Measurements from ENCODE around the gene ODC1. TPM values are rescaled to one million over a fixed set of nuclear protein-coding genes. Genes with fewer than 3 reads are reported as not detected.

The ODC1 gene
- total RNA-seq, 4 donors from 2014 or later = 36.2 to 75.2 (median 43.2) TPM

DNA sequence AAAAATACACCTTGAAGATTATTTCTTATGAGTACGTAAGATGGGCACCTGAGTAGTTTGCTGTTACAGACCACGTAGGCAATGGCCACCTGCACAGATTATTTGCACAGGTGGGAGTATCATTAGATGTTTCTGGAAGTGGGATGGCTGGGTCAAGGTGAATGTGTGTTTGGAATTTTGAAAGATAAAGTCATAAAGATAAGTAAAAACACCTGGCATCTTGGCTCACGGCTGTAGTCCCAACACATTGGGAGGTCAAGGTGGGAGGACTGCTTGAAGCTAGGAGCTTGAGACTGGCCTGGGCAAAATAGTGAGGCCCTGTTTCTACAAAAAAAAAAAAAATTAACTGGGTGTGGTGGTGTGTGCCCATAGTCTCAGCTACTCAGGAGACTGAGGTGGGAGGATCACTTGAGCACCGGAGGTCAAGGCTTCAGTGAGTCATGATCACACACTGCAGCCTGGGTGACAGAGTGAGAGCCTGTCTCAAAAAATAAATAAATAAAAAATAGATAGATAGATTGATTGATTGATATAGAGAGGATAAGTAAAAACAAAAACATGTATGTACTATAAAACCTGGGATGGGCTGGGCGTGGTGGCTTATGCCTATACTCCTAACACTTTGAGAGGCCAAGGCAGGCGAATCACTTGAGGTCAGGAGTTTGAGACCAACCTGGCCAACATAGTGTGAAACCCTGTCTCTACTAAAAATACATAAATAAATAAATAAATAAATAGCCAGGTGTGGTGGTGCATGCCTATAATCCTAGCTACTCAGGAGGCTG lies 30.4 kb downstream of the ODC1 start:
- Histone ChIP-seq H3K4me1 (peaks cover 20 to 41% (median 27%) of the 10 kb centered on the region in 4 donors), H3K9me3 (no peaks in the 10 kb centered on the region), H3K27me3 (no peaks in the 10 kb centered on the region), H3K27ac (peak overlapping the region; percentile 4 to 56 (median 18)), H3K4me3 (no peak overlapping the region), H3K36me3 (peaks cover 0 to under 1% (median 0%) of the 10 kb centered on the region in 4 donors)
- intact Hi-C loops (cut with DNase I; ENCODE audit: low total_unique reads) (no loop called here), in situ Hi-C loops (cut with MboI; ENCODE audit: low pct_ligation_motif_present in 1 of 4, low pct_unique_long_range_greater_than_20kb in 1 of 4, low sequenced_read_pairs in 3 of 4) (loop anchor here in 3 of 4 donors (10.0 to 25.0 kb wide), 3 partner anchors 130 to 280 kb away; no protein-coding TSS in a partner anchor)
- WGBS, 2 donors (ENCODE audit: low coverage in 1 of 2) = 44 to 59% methylated on average over 6 of the region's 6 CpGs
- no peak for DNase-seq
- TF ChIP-seq, protein P1, sequence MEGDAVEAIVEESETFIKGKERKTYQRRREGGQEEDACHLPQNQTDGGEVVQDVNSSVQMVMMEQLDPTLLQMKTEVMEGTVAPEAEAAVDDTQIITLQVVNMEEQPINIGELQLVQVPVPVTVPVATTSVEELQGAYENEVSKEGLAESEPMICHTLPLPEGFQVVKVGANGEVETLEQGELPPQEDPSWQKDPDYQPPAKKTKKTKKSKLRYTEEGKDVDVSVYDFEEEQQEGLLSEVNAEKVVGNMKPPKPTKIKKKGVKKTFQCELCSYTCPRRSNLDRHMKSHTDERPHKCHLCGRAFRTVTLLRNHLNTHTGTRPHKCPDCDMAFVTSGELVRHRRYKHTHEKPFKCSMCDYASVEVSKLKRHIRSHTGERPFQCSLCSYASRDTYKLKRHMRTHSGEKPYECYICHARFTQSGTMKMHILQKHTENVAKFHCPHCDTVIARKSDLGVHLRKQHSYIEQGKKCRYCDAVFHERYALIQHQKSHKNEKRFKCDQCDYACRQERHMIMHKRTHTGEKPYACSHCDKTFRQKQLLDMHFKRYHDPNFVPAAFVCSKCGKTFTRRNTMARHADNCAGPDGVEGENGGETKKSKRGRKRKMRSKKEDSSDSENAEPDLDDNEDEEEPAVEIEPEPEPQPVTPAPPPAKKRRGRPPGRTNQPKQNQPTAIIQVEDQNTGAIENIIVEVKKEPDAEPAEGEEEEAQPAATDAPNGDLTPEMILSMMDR (IDR thresholded peaks at IDR 0.05) = no peak
- TF ChIP-seq POLR2A (IDR thresholded peaks at IDR 0.05) = no peak
- no peak for TF ChIP-seq EP300 (IDR thresholded peaks at IDR 0.05; ENCODE audit: low read depth)
- no peak for TF ChIP-seq POLR2AphosphoS5 (IDR thresholded peaks at IDR 0.05)

DNA sequence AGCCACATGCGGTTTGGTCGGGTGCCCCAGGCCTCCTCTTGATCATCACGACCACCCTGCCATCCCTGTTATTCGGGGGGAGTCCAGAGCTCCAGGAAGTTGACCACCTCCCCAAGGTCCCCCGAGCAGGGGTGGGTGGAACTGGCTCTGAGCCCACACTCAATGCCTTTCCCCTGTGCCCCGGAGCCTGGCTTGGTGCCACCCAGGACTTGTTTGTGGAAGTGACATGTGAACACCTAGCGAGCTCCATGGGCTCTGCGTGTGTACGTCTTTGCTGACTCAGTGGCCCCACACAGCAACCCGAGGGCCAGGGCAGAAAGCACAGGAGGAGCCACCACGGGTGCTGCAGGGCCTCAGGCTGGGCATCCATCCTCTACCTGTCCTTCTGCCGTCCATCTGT lies 32.5 kb downstream of the ODC1 start:
- intact Hi-C loops (cut with DNase I; ENCODE audit: low total_unique reads) (no loop called here), in situ Hi-C loops (cut with MboI; ENCODE audit: low pct_ligation_motif_present in 1 of 4, low pct_unique_long_range_greater_than_20kb in 1 of 4, low sequenced_read_pairs in 3 of 4) (loop anchor here in 3 of 4 donors (10.0 to 25.0 kb wide), 3 partner anchors 128 to 278 kb away; no protein-coding TSS in a partner anchor)
- H3K27me3 ChIP-seq = no peaks in the 10 kb centered on the region
- no peak for TF ChIP-seq POLR2AphosphoS5 (IDR thresholded peaks at IDR 0.05)
- no peak for TF ChIP-seq POLR2A (IDR thresholded peaks at IDR 0.05)
- no peak for TF ChIP-seq EP300 (IDR thresholded peaks at IDR 0.05; ENCODE audit: low read depth)
- TF ChIP-seq, protein P1 (IDR thresholded peaks at IDR 0.05) = no peak
- no peak for DNase-seq
- H3K4me3 ChIP-seq = no peak overlapping the region
- 85 to 100% methylated on average over 2 to 12 of the region's 12 CpGs for WGBS, 2 donors (ENCODE audit: low coverage in 1 of 2)
- H3K36me3 ChIP-seq = no peaks in the 10 kb centered on the region
- H3K9me3 ChIP-seq = no peaks in the 10 kb centered on the region
- H3K27ac ChIP-seq = peak overlapping the region in 1 of 4 donors; percentile 81
- H3K4me1 ChIP-seq = peaks cover 23 to 54% (median 33%) of the 10 kb centered on the region in 4 donors

GRCh38 chr2:10415048-10415447 lies 33.1 kb downstream of the ODC1 start:
- H3K36me3 ChIP-seq = no peaks in the 10 kb centered on the region
- in situ Hi-C loops (cut with MboI; ENCODE audit: low pct_ligation_motif_present in 1 of 4, low pct_unique_long_range_greater_than_20kb in 1 of 4, low sequenced_read_pairs in 3 of 4) = loop anchor here in 3 of 4 donors (10.0 to 25.0 kb wide), 3 partner anchors 128 to 278 kb away; no protein-coding TSS in a partner anchor

GRCh38 chr2:10414591-10414990 lies 33.5 kb downstream of the ODC1 start:
- no peak for TF ChIP-seq EP300 (IDR thresholded peaks at IDR 0.05; ENCODE audit: low read depth)
- TF ChIP-seq POLR2A (IDR thresholded peaks at IDR 0.05) = no peak
- TF ChIP-seq, protein P1 (IDR thresholded peaks at IDR 0.05) = no peak
- no peak for TF ChIP-seq POLR2AphosphoS5 (IDR thresholded peaks at IDR 0.05)
- Histone ChIP-seq H3K9me3 (no peaks in the 10 kb centered on the region), H3K36me3 (no peaks in the 10 kb centered on the region), H3K27ac (peak overlapping the region; percentile 55 to 81 (median 66)), H3K4me1 (peaks cover 23 to 60% (median 34%) of the 10 kb centered on the region in 4 donors), H3K27me3 (no peaks in the 10 kb centered on the region), H3K4me3 (no peak overlapping the region)
- WGBS, 2 donors (ENCODE audit: low coverage in 1 of 2) = 51 to 70% methylated on average over 2 to 10 of the region's 10 CpGs
- in situ Hi-C loops (cut with MboI; ENCODE audit: low pct_ligation_motif_present in 1 of 4, low pct_unique_long_range_greater_than_20kb in 1 of 4, low sequenced_read_pairs in 3 of 4) = loop anchor here in 3 of 4 donors (10.0 to 25.0 kb wide), 3 partner anchors 127 to 277 kb away; no protein-coding TSS in a partner anchor
- intact Hi-C loops (cut with DNase I; ENCODE audit: low total_unique reads) = loop anchor here (5.0 kb wide), 1 partner anchor 132 kb away; no protein-coding TSS in a partner anchor
- DNase-seq = no peak

More at GRCh38 chr2:10415048-10415447, 33.1 kb downstream of the ODC1 start:
- H3K27ac ChIP-seq = peak overlapping the region in 3 of 4 donors; percentile 55 to 81 (median 66)
- 70% methylated on average over 8 of the region's 8 CpGs; no CpG with 5 or more reads in 1 of the 2 donors for WGBS, 2 donors (ENCODE audit: low coverage in 1 of 2)
- TF ChIP-seq POLR2AphosphoS5 (IDR thresholded peaks at IDR 0.05) (no peak), POLR2A (IDR thresholded peaks at IDR 0.05) (no peak), EP300 (IDR thresholded peaks at IDR 0.05; ENCODE audit: low read depth) (no peak)
- TF ChIP-seq, protein P1 (IDR thresholded peaks at IDR 0.05) = no peak
- no peak overlapping the region for H3K4me3 ChIP-seq
- no peaks in the 10 kb centered on the region for H3K9me3 ChIP-seq
- no peak for DNase-seq
- peaks cover 23 to 58% (median 34%) of the 10 kb centered on the region in 4 donors for H3K4me1 ChIP-seq
- intact Hi-C loops (cut with DNase I; ENCODE audit: low total_unique reads) = no loop called here
- H3K27me3 ChIP-seq = no peaks in the 10 kb centered on the region
